IPS DF 19.7 (cell line): Measurements from ENCODE around the gene RASAL2.
"Not testable (repeated sequence)": the region's sequence is repeated elsewhere in the genome, so short reads cannot be mapped to it uniquely, and the experiment has no call there.

Experiments
- DNase-seq: peaks from one replicate; pipeline ENCODE4 v3.0.0-alpha.2; 2013; ENCODE audit warnings: low read depth, low spot score

RASAL2 gene

DNA sequence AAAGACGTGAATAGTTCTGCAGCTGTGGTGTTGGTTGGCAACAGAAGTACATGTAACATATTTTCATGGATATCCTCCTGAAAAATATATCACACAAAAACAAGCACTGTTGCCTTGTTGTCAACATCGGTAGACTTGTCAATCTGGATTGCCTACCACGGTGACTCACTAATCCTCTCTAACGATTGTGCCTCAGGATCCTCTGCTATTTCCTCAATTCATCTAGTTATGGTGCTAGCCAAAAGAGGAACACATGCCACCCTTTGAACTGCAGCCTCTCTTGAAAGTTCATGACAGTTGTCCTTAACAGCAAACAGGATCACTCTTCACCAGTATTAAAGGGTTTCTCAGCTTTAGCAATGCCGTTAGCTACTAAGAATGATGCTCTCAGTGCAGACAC, 25.7 kb downstream of the RASAL2 start:
- DNase-seq, result no peak

DNA sequence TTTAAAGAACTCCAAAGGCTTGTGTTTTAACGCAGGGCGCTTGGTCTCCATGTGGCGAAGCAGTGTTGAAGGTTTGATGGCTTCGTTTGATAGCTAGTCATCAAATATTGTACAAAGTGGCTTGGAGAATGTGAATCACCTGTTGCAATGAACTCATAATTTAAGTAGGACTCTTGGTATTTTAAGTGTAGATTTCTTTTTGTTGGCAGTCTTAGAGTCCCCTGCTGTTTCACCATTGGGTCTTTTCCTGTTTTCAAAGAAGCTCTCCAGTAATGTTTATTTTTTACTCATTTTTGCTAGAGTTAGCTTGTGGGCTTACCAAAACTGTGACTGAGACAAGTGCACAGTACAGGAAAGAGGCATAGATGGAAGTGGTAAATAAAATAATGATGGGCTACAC, 26.2 kb downstream of the RASAL2 start:
- no peak for DNase-seq

DNA sequence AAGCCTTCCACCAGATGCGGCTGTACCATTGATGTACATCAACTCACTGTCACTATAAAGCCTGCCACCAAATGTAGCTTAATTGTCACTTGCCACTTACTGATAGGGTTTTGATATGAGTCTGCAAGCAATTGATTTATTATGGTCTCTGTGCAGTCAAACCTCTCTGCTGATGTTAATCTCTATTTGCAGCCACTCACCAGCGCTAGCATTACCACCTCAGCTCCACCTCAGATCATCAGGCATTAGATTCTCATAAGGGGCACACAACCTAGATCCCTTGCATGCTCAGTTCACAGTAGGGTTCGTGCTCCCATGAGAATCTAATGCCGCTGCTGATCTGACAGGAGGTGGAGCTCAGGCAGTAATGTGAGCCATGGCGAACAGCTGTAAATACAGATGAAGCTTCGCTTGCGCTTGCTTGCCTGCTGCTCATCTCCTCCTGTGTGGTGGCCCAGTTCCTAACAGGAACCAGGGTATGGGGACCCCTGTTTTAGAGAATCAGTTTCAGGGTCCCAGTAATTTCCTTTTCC, 26.7 kb downstream of the RASAL2 start:
- not testable (repeated sequence) for DNase-seq

DNA sequence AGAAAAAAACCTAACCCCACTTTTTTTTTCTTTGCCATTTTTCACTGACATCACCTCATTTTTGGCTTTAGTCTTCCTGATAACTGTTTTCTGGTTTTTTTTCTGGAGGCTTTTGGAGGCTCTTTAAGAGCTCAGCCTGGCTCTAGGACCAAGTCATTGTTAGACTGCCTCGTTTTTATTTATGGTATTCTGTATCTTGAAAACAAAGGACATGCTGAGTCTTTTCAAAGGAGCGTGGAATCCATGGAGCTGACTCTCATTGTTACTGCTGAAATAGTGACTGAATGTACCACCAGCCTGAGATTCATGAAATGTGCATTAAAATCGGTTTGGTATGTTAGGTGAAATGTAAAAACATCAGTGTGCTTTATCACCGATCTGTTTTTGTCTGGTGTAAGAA, 28.0 kb downstream of the RASAL2 start:
- DNase-seq, result no peak

DNA sequence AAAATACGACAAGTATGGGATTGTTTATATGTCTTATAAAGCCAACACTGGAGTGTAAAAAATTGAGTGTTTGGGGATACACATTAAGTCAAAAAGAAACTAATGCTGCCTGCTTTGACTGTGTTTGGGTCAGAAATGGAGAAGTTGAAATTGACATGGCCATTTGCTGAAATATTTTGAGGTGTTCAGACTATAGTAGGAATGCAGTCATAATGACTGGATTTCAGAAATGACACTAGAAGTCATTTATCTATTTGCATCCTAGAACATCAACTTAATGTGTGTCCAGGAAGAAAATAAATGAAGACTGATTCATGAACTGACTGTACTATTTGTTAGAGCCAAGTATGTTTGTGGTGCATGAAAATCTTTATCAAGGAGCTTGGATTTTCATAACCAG, 28.4 kb downstream of the RASAL2 start:
- DNase-seq, result no peak

DNA sequence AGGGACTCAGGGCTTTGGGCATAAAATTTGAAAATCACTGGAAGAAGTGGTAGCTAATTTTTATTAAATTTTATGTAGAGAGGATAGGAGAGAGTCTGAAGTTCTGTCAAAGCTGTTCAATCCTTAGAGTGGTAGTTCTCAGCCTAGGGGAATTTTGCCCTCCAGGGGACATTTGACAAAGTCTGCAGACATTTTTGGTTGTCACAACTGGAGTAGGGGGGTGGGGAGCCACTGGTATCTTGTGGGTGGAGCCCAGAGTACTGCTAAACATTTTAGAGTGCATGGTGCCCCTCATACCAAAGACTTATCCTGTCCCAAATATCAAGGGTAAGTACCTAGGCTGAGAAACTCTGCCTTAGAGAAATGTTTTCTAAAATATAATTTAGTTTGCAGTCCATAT, 30.2 kb downstream of the RASAL2 start:
- no peak for DNase-seq

DNA sequence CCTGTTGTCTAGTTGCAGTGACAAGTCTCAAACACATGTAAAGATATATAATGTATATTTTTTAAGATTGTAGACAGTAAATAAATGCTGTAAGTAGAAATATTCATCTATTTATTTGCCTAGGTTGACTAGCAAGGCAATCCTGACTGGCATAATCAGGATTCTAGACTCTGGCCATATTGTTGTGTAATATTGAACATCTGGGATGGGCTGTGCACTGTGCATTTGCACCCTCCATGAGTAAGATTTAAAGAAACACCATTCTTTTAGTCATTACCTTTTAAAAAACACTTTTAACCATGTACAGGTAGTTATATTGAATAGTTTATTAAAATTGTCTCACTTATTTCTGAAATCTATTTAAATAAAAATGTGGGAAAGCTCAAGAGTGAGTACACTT, 32.4 kb downstream of the RASAL2 start:
- no peak for DNase-seq

DNA sequence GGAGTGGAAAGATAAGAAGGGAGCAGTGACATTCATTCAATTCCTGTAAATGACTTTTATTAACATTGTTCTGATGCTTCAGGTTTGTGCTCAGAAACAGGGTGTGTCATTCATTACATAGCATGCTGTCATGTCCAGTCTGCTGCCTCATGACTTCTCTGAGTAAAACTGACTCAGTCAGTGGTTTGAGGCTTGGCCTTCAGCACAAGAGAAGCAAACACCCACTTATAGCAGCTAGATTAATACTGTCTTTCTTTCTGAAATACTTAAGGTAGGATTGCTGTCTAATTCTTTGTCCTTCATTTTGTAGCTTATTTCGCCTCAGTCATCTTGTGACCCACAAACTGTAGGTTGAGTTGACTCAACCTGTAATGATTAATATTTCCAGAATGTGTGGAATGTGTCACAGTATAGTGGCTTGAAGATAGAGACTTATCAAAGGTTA, 32.9 kb downstream of the RASAL2 start:
- DNase-seq, result no peak

DNA sequence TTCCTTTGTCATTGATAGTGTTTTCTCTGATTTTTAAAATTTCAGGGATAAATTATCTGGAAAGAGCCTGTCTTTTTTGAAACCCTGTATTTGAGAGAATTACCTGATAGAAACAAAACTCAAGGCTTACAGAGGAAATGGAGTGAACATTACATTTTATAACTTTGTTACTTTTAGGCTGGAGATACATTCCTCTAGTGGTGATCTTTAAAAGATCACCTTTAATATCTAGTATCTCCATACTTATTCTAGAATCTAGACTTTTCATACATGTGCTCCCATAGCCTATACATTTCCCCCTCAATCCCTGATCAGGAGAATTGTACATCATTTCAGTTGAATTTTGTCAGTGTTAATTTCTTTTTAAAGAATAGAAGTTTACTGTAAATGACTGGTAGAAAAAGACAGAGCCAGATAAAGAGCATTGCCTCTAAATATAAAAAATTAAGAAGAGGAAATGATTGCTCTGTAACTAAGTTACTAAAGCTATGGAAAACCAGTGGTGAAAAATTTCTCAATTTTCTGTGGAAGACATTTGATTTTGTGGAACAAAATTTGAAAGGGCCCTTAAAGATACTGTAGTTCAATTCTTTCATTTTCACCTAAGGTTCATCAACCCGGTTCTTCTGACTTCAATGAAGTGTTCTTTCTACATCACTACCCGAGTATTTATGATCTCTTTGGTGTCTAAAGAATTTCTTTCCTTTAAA, 33.7 kb downstream of the RASAL2 start:
- no peak for DNase-seq

DNA sequence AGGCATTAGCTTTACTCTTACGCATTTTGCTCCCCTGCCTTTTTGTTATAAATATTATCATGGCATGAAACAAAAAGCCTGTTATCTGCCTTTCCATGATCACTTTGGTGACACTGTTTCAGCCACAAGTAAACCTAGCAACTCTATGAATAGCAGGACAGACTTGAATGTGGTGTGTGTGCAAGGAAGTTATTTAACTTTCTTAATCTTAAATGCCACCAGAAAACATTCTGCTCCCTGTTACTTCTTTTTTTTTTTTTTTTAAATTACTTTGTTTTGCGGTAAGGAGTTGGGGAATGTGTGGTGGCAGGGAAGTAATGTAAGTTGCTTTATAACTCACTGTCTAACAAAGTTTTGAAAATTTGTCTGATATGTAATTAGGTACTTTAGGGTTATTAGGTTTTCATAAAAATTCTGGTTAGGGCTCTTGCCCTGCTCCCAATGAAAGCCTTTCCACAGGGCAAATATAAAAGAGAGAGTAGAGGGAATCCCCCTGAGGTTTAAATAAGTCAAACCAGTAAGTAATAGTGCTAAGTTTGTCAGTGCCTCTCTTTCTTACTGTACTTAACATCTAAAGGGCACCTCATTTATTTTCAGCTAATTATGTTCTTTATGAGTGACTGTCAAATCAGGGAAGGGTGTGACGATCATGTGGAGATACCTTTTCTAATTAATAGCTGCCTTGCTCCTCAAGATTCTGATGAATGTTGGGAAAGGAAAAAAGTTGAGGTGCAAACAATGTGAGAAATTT, 39.5 kb downstream of the RASAL2 start:
- DNase-seq, result no peak

DNA sequence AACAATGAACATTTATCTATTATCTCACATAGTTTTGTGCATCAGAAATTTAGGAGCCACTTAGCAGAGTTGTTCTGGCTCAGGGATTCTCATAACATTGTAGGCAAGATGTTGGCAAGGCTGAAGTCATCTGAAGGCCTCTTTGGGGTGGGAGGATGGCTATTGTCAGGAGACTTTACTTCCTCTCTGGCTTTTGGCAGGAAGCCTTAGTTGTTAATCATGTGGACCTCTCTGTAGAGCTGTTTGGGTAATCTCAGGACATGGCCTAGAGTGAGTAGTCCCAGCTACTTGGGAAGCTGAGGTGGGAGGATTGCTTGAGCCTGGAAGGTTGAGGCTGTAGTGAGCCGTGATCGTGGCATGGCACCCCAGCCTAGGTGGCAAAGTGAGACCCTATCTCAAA, 40.2 kb downstream of the RASAL2 start:
- DNase-seq, result no peak

DNA sequence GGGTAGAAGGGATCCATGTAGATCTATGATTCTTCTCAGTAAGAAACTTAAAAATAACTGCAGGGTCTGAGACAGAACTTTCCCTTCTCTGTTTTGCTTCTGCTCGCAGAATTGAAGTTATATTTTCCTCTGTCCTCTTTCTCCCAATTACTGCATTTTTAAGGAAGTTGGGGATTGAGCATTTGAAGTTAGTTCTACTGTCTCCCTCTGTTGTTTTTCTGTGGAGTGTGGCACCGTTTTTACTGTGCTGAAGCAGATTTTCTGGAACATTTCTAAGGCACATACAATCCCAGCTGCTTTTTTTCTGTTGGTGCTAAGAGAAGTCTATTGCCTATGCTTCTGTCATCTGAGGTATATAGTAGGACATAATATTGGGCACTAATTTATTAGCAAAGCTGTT, 43.3 kb downstream of the RASAL2 start:
- DNase-seq, result no peak

DNA sequence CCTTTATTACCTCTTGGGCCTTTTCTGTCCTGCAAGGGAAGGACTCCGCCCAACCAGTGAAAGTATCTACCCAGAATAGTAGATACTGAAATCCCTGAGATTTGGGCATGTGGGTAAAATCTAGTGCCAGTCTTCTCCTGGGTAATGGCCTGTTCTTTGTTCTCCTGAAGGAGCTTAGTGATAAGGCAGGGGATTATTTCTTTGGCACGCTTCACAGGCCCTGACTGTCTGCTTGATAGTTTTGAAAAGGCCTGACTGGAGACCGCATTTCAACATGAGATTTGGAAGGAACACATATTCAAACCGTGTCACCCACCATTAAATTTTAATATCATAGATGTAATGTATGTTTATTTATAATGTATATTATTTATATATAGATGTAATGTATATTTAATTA, 48.9 kb downstream of the RASAL2 start:
- DNase-seq, result no peak

DNA sequence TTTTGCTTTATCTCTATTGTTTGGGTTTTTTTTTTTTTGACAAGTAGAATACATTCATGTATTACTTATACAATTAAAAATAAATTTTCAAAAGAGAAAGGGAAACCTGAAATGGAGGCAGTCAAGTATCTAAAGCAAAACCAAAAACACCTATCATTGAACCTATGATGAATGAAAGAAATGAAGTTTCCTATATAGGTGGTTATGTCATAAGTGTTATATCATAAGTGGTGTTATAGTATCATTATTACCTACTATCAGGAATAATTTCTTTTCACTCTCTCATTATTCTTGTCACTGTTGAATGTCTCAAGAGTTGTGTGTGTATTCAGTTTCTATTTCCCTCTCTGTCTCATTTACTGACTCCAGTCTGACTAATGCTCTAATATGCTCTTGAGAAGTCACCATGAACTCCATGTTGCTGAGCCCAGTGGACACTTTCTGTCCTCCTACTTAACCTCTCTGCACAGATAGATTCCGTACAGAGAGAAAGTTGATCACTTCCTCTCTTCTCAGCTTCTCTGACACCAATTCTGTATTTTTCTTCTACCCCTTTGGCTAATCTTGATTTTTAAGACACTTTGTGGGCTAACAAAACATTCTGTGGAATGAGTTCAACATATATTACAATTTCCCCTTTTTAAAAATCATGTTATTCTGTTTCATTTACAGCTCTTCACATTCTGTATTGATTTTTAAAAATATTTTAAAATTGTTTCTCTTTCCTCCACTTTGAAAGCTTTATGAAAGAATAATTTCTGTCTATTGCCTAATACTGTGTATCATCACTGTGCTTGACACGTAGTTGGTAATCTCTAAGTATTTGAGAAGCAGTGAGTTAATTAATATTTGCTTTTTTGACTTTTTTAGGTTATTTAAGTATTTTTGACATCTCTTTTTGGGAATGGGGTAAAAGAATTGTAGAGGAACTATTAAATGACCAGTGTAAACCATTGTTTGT, 50.1 kb downstream of the RASAL2 start:
- no peak for DNase-seq

DNA sequence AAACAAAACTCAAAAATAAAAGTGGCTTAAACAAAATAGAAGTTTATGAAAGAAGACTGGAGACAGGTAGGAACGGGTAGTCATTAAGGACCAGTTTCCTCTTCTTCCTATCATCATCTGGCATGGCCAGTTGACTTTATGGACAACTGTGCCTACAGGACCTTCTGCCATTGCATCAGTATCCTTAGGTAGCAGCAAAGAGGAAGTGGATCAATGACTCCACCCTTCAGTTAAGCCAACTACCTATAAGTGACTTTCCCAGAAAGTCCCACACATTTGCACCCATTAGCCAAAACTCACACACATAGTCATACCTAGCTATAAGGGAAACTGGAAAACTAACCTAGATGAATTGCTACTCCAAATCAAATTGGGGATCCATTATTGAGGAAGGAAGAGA, 51.7 kb downstream of the RASAL2 start:
- no peak for DNase-seq

DNA sequence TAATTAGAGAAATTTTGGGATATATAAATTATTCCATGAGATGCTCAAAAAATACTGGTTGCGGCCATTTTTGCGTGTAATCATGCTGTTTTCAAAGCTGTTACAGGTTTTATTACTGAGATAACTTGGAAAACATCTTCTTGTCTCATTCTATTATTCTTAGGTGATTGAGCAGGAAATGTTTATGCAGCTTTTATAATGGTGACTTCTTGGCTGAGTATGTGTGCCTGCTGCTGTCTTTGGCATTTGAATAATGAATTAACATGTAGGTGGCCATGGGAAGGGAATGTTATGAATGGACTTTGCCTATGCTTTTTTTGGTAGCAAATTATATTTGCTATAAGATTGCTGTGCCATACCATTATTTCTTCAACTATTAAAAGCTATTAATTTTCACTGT, 52.5 kb downstream of the RASAL2 start:
- DNase-seq, result no peak

DNA sequence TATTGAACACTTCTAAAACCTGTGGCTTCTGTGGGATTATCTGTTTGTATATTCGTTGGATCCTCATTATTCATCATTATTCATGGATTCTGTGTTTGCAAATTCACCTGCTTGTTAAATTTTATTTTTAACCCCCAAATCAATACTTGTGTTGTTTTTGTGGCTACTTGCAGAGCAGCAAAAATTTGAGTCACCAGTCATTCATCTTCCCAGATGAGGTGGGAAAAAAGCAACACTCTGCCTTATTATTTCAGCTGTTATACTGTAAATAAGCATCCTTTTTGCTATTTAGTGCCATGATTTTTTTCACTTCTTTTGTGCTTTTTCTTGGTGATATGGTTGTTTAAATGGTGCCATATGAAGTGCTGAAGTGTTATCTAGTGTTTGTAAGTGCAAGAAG, 56.7 kb downstream of the RASAL2 start:
- DNase-seq, result no peak

DNA sequence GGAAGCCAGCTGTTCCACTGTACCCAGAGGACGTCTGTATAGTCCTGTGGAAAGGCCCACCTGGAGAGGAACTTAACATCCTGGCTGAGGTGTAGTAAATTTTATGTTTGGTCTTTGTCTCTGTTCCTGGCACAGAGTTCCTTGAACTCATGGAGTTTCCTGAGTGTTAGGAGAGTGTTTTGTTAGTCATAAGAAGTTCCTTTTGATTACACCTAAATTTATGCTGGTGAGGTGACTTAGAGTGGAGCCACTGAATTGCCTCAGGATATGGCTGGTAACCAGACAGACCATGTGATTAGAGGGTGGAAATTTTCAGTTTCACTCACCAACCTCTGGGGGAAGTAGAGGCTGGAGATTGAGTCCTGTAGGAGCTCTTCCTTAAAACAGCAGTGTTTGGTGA, 57.9 kb downstream of the RASAL2 start:
- no peak for DNase-seq

DNA sequence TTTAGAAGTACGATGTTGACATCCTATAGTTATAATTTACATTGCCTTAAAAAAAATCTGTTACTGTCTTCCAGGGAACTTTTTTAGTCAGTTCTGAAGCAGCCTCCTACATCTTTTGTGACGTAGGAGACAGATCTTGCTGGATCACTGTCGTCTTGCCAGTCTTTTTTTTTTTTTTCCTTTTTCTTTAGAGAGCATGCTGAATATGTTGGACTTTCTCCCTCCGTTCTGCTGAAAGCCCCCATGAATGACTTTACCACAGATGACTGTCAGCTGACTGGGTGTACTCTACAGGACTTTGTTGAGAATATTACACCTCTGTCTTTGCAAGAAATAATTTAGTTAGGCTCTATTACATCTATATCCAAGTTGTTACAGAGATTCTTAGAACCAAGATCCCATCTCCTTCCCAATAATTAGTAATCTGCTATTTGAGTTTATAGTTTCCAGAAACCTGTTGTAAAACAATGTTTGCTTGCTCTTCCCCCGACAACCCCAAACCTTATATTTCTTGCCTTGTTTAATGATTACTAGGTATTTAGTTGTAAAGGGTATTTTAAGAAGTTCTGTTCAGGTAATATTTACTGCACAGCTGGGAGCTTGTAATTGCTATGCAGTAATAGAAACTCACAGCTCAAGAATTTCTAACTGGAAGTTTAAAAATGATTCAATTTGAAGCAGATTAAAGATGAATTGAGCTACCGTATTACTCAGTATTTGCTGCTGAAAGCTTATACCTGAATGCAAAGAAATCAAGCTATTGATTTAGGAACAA, 61.8 kb downstream of the RASAL2 start:
- no peak for DNase-seq

DNA sequence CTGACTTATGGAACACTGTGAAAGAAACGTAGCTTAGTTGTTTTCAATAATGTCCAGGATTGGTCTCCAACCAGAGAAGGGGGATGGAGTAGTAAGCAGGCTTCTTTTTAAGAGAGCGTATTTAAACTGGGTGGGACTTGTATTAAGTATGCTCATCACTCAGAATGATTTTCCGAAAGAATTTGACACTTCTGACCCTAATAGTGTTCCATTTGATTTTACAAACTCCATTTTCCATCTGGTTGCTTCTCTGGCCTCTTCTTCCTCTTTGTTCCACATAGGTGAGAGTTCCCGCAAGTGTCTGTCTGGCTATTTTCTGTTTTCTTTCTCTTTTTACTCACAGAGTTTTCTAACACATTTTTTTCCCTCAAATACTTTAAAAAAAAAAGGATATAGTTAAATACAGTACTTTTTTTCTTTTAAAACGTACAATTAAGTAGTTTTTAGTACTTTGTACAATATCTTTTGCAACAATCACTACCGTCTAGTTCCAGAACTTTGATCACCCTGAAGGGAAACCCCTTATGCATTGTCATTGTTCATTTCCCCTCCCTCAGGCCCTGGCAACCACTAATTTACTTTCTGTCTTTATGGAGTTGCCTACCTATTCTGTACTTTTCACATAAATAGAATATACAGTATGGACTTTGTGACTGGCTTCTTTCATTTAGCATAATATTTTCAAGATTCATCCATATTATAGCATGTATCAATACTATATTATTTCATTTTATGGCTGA, 67.0 kb downstream of the RASAL2 start:
- no peak for DNase-seq

DNA sequence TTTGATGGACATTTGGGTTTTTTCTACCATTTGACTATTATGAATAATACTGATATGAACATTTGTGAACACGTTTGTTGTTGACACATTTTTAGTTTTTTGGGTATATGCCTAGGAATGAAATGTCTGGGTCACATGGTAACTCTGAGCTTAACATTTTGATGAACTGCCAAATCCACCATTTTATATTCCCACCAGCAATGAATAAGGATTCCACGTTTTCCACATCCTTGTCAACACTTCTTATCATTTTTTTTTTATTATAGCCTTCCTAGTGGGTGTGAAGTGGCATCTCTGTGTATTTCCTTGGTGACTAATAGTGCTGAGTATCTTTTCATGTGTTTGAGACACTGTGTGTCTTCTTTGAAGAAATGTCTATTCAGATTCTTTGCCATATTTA, 67.6 kb downstream of the RASAL2 start:
- no peak for DNase-seq
